HG03457 (cell line): ENCODE results near the gene CARMIL1.

ENCODE experiments used
- ATAC-seq: cut with Tn5 transposase; IDR thresholded peaks from one replicate; pipeline ENCODE4 v1.9.1; 2021; ENCODE audit warnings: moderate number of reproducible peaks; ENCODE audit not compliant: unreplicated experiment

Gene CARMIL1

GRCh38 chr6:25639653-25640052 is 360.5 kb downstream of the CARMIL1 start:
- ATAC-seq, result no peak

GRCh38 chr6:25640446-25640845 is 361.3 kb downstream of the CARMIL1 start:
- ATAC-seq, result no peak

GRCh38 chr6:25640891-25641290 is 361.7 kb downstream of the CARMIL1 start:
- ATAC-seq, result no peak

GRCh38 chr6:25641377-25641776 is 362.2 kb downstream of the CARMIL1 start:
- no peak for ATAC-seq

GRCh38 chr6:25641940-25642666 is 362.9 kb downstream of the CARMIL1 start:
- no peak for ATAC-seq

DNA sequence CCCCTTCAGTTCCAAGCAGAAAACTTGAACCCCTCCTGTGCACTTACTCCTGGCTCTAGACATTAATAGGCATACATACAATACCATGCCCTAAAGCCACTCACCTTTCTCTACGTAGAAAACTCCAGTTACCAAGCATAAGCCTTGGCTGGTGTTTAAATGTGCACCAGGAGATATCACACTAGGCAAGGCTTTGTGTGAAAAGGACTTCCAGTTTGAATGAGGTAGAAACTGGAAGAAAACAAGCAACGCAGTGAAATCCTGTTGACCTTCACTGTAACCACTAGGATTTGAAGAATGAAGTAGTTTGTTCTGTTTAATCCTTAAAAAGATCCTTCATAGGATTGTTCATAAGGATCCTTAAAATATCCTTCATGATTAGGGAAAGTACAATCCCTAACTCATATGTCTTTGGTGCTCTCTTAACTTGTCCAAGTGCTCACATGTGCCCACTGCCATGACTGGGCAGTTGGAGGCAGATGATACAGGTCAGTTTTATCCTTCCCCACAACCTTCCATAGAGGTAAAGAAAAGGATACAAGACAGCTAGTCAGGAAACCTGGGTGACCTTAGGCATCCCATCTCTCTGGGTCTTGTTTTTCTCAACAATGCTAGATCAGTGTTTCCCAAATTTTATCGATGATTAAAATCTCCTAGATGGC is 363.6 kb downstream of the CARMIL1 start:
- no peak for ATAC-seq

GRCh38 chr6:25645916-25646315 is 366.7 kb downstream of the CARMIL1 start:
- ATAC-seq, result no peak

- ATAC-seq, result no peak
Observed at GRCh38 chr6:25649611-25650010, 370.4 kb downstream of the CARMIL1 start.

- ATAC-seq, result no peak
Observed at GRCh38 chr6:25652007-25652515, 372.9 kb downstream of the CARMIL1 start, which contains the start of gene SCGN. Gene SCGN (plus strand): TSS chr6:25652215. CDS start chr6:25652404, 189 bp downstream.

- ATAC-seq, result no peak
Observed at GRCh38 chr6:25655723-25656122, 376.5 kb downstream of the CARMIL1 start.

- ATAC-seq, result no peak
Observed at GRCh38 chr6:25659633-25660368, 380.6 kb downstream of the CARMIL1 start.

GRCh38 chr6:25660512-25660911 is 381.3 kb downstream of the CARMIL1 start:
- no peak for ATAC-seq

DNA sequence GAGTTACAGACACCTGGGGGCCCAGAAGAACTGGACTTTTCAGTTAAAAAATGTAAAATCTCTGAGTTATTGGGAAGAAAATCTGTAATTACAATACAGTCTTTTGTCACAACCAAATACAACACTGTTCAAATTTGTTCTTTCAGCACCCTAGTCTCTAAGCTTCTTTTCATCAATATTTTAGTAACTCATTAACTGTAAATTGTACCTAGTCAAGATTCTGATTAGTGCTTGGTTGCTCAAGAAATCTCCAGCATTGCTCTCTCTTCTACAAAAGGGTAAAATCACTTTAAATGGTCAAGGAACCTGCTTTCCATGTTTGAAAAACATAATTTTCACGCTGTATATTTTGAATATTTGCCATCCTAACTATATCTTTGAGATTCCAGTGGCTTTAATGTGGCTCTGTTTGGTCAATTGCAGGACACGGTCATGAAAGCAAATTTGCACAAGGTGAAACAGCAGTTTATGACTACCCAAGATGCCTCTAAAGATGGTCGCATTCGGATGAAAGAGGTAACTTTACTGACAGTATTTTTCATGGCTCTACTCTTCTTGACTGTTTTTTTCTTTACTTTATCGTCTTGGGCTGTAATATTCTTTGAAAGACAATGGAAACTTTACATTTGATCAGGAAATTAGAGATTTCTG is 382.1 kb downstream of the CARMIL1 start:
- no peak for ATAC-seq

- ATAC-seq, result no peak
Observed at GRCh38 chr6:25665455-25665854, 386.3 kb downstream of the CARMIL1 start.

DNA sequence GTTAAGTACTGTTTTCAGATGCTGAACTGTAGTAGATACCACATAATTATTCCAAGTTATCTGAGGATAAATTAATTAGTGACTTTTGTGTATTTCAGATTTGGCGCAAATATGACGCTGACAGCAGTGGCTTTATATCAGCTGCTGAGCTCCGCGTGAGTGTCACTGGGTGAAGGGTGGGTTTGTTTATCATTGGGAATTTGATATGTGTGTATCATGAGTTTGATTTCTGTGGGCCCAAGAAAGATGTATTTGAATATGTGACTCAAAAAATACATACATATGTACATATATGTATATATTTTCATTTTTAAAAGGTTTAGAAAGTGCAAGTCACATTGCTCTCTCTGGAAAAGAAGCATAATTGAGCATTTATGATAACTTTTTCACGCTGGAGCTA is 390.2 kb downstream of the CARMIL1 start:
- no peak for ATAC-seq
